GM12874 (cell line): ENCODE results near the gene SLC39A8.

ENCODE experiments used
- CTCF ChIP-seq: IDR thresholded peaks from 2 replicates; pipeline ENCODE4 v1.5.1; 2011; ENCODE audit warnings: low read depth, mild to moderate bottlenecking, control low read depth, low read length, moderate library complexity; ENCODE audit not compliant: insufficient read depth

SLC39A8 gene

GRCh38 chr4:102268355-102268754, 76.9 kb downstream of the SLC39A8 start:
- TF ChIP-seq CTCF, result no peak

GRCh38 chr4:102263024-102263787, 82.1 kb downstream of the SLC39A8 start:
- peak; percentile 30; the same call in 1 of the 2 replicates for TF ChIP-seq CTCF

GRCh38 chr4:102259702-102260101, 85.6 kb downstream of the SLC39A8 start:
- no peak for TF ChIP-seq CTCF

- TF ChIP-seq CTCF, result no peak
Measured at GRCh38 chr4:102259081-102259480, 86.2 kb downstream of the SLC39A8 start.

GRCh38 chr4:102256321-102256720, 89.0 kb downstream of the SLC39A8 start:
- no peak for TF ChIP-seq CTCF

- no peak for TF ChIP-seq CTCF
Measured at GRCh38 chr4:102253860-102254259, 91.4 kb downstream of the SLC39A8 start.

GRCh38 chr4:102252171-102252570, 93.1 kb downstream of the SLC39A8 start:
- no peak for TF ChIP-seq CTCF
